HUES6 (cell line): Measurements from ENCODE around the gene EIF2AK2.

Experiments
- H3K27ac ChIP-seq: 2 replicates; pipeline ENCODE4 v1.7.0; 2013; ENCODE audit warnings: low read depth, mild to moderate bottlenecking, low read length, inconsistent platforms
- H3K27me3 ChIP-seq: 2 replicates; pipeline ENCODE4 v1.6.1; 2013; ENCODE audit warnings: low read length; ENCODE audit not compliant: control insufficient read depth, insufficient read depth
- H3K36me3 ChIP-seq: 2 replicates; pipeline ENCODE4 v1.6.1; 2013; ENCODE audit warnings: low read length; ENCODE audit not compliant: control insufficient read depth, insufficient read depth
- H3K4me1 ChIP-seq: 2 replicates; pipeline ENCODE4 v1.6.1; 2013; ENCODE audit warnings: low read length; ENCODE audit not compliant: control insufficient read depth, insufficient read depth
- H3K4me3 ChIP-seq: 2 replicates; pipeline ENCODE4 v1.5.1; 2013; ENCODE audit warnings: low read depth, low read length
- H3K9ac ChIP-seq: one replicate; pipeline ENCODE4 v1.6.1; 2013; ENCODE audit warnings: mild to moderate bottlenecking, low read length
- H3K9me3 ChIP-seq: 2 replicates; pipeline ENCODE4 v1.6.1; 2013; ENCODE audit warnings: low read depth, low read length; ENCODE audit not compliant: control insufficient read depth, insufficient read depth

The EIF2AK2 gene

GRCh38 chr2:37191747-37192146 lies 35.0 kb upstream of the EIF2AK2 start:
- Histone ChIP-seq H3K9me3 (no peaks in the 10 kb centered on the region), H3K4me1 (peaks cover 45% of the 10 kb centered on the region), H3K4me3 (no peak overlapping the region), H3K36me3 (no peaks in the 10 kb centered on the region), H3K27ac (peak overlapping the region; percentile 3; the same call in 1 of the 2 replicates), H3K27me3 (no peaks in the 10 kb centered on the region), H3K9ac (no peak overlapping the region)

- H3K27me3 ChIP-seq: no peaks in the 10 kb centered on the region
- peak overlapping the region; percentile 3; the same call in 1 of the 2 replicates for H3K27ac ChIP-seq
- H3K9ac ChIP-seq: peak overlapping the region; percentile 5
- no peak overlapping the region for H3K4me3 ChIP-seq
- peaks cover 45% of the 10 kb centered on the region for H3K4me1 ChIP-seq
- H3K36me3 ChIP-seq: no peaks in the 10 kb centered on the region
- no peaks in the 10 kb centered on the region for H3K9me3 ChIP-seq
Measured at GRCh38 chr2:37191253-37191652, 34.5 kb upstream of the EIF2AK2 start.

GRCh38 chr2:37190290-37190689 lies 33.5 kb upstream of the EIF2AK2 start:
- H3K9me3 ChIP-seq: no peaks in the 10 kb centered on the region
- H3K27me3 ChIP-seq: no peaks in the 10 kb centered on the region
- no peak overlapping the region for H3K4me3 ChIP-seq
- peak overlapping the region; percentile 65; the same call in 1 of the 2 replicates for H3K27ac ChIP-seq
- peak overlapping the region; percentile 44 for H3K9ac ChIP-seq
- no peaks in the 10 kb centered on the region for H3K36me3 ChIP-seq
- H3K4me1 ChIP-seq: peaks cover 45% of the 10 kb centered on the region

GRCh38 chr2:37189452-37190153 lies 32.8 kb upstream of the EIF2AK2 start:
- Histone ChIP-seq H3K36me3 (no peaks in the 10 kb centered on the region), H3K27ac (peak overlapping the region; percentile 65)

GRCh38 chr2:37188570-37188969 lies 31.8 kb upstream of the EIF2AK2 start, which contains the start of gene SULT6B1:
SULT6B1 (minus strand) TSS chr2:37188670; CDS start chr2:37188640, 30 bp downstream.
- Histone ChIP-seq H3K27ac (peak within 1 kb of the TSS; percentile 65), H3K9ac (peak within 1 kb of the TSS; percentile 60), H3K4me3 (no peak within 1 kb of the TSS), H3K9me3 (no peaks in the 10 kb centered on the region), H3K36me3 (no peaks in the 10 kb centered on the region), H3K4me1 (peaks cover 45% of the 10 kb centered on the region), H3K27me3 (no peaks in the 10 kb centered on the region)

More at GRCh38 chr2:37189452-37190153, 32.8 kb upstream of the EIF2AK2 start:
- no peak overlapping the region for H3K4me3 ChIP-seq
- H3K9me3 ChIP-seq: no peaks in the 10 kb centered on the region
- H3K9ac ChIP-seq: peak overlapping the region; percentile 60
- H3K4me1 ChIP-seq: peaks cover 45% of the 10 kb centered on the region
- no peaks in the 10 kb centered on the region for H3K27me3 ChIP-seq

GRCh38 chr2:37181726-37182684 lies 25.2 kb upstream of the EIF2AK2 start:
- Histone ChIP-seq H3K9me3 (no peaks in the 10 kb centered on the region), H3K4me1 (peaks cover 24% of the 10 kb centered on the region), H3K4me3 (no peak overlapping the region), H3K27ac (peak overlapping the region; percentile 82), H3K27me3 (no peaks in the 10 kb centered on the region), H3K9ac (peak overlapping the region; percentile 19), H3K36me3 (no peaks in the 10 kb centered on the region)

- Histone ChIP-seq H3K4me1 (peaks cover 24% of the 10 kb centered on the region), H3K9me3 (no peaks in the 10 kb centered on the region), H3K27me3 (no peaks in the 10 kb centered on the region), H3K9ac (no peak overlapping the region), H3K4me3 (no peak overlapping the region), H3K36me3 (no peaks in the 10 kb centered on the region), H3K27ac (peak overlapping the region; percentile 82; the same call in 1 of the 2 replicates)
Measured at GRCh38 chr2:37180640-37181039, 23.9 kb upstream of the EIF2AK2 start.

GRCh38 chr2:37180006-37180639 lies 23.3 kb upstream of the EIF2AK2 start:
- Histone ChIP-seq H3K36me3 (no peaks in the 10 kb centered on the region), H3K4me1 (peaks cover 24% of the 10 kb centered on the region), H3K4me3 (no peak overlapping the region), H3K9me3 (no peaks in the 10 kb centered on the region), H3K9ac (no peak overlapping the region), H3K27ac (no peak overlapping the region), H3K27me3 (no peaks in the 10 kb centered on the region)

GRCh38 chr2:37173741-37174140 lies 17.0 kb upstream of the EIF2AK2 start:
- H3K36me3 ChIP-seq: no peaks in the 10 kb centered on the region
- H3K9ac ChIP-seq: no peak overlapping the region
- H3K27ac ChIP-seq: no peak overlapping the region
- no peak overlapping the region for H3K4me3 ChIP-seq
- H3K4me1 ChIP-seq: 0 out of 2 replicates have a peak, but pooled peaks cover under 1% of the 10 kb centered on the region
- H3K27me3 ChIP-seq: no peaks in the 10 kb centered on the region
- no peaks in the 10 kb centered on the region for H3K9me3 ChIP-seq

- 0 out of 2 replicates have a peak, but pooled peaks cover 3% of the 10 kb centered on the region for H3K4me1 ChIP-seq
- no peak overlapping the region for H3K27ac ChIP-seq
- no peak overlapping the region for H3K9ac ChIP-seq
- H3K4me3 ChIP-seq: no peak overlapping the region
- no peaks in the 10 kb centered on the region for H3K36me3 ChIP-seq
- H3K9me3 ChIP-seq: no peaks in the 10 kb centered on the region
- no peaks in the 10 kb centered on the region for H3K27me3 ChIP-seq
Measured at GRCh38 chr2:37171624-37171950, 14.8 kb upstream of the EIF2AK2 start.
